Skin epidermis (tissue), 12 donors: ENCODE results near the gene TNXB.
"Not testable (repeated sequence)": the region's sequence is repeated elsewhere in the genome, so short reads cannot be mapped to it uniquely, and the experiment has no call there.

ENCODE experiments used
- H3K27ac ChIP-seq, 21 experiments: fragments of 200-600 bp; sonication (generic) in 11 of 21; one replicate each; pipeline ENCODE4 v1.5.0; 2020; ENCODE audit warnings: mild to moderate bottlenecking in 3 of 21, inconsistent platforms in 2 of 21, moderate library complexity in 2 of 21
- H3K4me3 ChIP-seq, 7 experiments: fragments of 200-600 bp; sonication (generic) in 2 of 7; one replicate each; pipeline ENCODE4 v1.5.0; 2020; ENCODE audit warnings: inconsistent platforms in 2 of 7, mild to moderate bottlenecking in 2 of 7, moderate library complexity in 1 of 7

TNXB gene

DNA sequence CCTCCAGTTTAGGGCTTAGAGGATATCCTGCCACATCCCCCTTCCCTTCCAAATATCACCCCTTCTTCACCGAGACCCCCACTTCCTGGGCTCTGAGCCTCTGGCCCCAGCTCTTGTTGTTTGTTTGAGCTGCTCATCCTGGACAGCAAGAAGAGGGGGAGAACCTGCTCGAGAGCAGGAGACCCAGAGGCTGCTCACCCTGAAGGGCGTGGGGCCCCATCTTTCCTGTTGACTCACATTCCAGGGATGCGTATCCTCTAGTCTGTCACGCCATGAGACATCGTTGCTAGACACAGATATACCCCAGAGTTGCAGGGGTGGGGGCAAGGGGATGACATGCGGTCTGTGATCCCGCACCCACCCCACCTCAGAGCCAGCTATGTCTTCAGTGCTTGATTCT lies 5.7 kb upstream of the TNXB start:
- H3K4me3 ChIP-seq = no peak overlapping the region
- H3K27ac ChIP-seq = peak overlapping the region in 10 of 21 experiments; percentile 4 to 87 (median 43)

DNA sequence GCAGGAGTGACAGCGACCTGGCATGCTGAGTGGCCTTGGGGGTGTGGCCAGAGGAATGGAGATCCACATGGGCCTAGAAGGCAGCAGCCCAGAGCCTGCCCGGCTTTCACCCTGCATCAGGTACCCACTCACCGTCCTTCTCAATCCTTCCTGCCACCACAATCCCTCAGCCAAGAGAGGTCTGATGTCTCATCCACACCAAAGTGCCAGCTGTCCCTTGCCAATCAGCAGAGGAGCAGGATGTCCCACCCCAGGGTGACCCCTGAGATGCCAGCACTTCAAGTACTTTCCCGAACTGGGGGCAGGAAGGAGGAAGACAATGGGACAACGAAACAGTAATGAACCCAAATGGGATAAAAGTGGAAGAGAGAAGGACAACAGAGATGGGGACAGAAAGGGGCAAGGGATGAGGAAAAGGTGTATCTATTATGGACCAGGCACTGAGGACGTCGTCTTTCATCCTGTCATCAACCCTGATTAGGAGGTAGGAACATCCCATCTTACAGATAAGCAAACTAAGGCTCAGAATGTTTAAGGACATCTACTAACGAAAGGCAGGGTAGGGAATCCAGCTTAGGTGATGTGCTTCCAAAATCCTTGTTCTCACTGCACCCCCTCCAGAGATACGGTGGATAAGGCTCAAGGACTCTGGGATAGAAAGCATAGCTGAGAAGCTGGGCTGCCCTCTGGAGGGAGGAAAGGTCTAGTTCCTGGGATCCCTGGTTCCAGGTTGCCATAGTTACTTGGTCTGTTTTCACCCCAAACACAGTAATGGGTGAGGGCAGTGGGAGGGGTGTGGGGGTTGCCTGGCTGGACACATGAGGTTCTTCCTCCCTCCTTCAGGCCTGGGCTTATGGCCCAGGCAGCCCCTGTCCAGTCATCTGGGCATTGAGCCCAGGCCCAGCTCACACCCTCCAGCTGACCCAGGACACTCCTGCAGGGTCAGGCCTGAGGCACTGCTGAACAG lies 4.5 kb upstream of the TNXB start:
- Histone ChIP-seq H3K4me3 (no peak overlapping the region), H3K27ac (peak overlapping the region in 17 of 21 experiments; percentile 11 to 87 (median 50))

DNA sequence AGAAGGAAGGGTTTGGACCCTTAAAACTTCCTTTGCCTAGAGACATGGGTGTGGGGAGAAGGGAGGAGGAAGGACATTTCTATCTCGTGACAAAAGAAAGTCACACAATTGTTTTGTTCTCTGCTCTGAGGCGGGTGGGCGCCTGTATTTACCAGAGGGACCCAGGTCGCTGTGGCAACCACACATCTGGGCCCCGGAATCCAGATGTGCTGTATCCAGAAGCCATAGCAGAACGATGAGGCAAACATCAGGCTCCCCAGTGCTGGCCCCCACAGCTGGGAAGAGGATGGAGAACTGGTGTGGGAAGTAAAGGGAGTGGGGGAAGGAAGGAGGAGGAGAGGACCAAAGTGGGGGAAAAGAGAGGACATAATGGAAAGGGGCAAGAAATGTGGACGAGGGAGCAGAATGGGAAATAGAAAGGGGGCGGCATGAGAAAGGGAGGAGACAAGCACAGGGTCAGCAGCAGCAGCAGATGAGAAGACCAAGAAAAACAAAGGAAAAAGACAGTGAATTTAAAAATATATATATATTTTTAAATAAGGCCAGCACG lies 3.4 kb upstream of the TNXB start:
- H3K4me3 ChIP-seq = no peak overlapping the region
- H3K27ac ChIP-seq = peak overlapping the region in 13 of 21 experiments; percentile 31 to 87 (median 62)

DNA sequence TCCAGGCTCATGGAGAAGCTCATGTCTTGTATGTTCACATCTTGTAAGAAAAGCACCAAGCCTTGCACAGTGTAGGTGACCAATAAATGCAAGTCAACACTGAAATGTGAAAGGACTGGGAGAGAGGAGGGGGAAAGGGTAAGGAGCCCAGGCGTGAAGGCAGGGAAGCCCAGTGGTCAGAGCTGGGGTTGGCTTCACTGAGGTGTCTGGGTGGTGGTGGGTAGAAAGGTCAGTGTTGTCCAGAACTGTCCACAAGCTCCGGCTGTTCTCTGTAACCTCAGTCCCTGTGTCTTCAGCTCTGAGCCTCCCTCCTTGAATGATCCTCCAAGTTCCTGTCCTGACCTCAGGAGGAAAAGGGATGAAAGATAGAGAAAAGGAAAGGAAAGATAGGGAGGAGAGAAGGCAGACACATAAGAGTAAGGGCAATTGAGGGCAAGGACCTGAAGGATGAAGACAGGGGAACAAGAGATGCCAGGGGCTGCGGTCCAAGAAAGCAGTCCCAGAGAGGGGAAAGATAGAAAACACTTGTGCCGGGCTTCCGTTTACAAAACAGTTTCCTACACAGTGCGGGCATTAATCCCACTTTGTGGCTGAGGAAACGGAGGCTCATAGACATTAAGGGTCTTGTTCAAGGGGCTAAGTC lies 2.4 kb upstream of the TNXB start:
- Histone ChIP-seq H3K4me3 (no peak overlapping the region), H3K27ac (peak overlapping the region in 12 of 21 experiments; percentile 31 to 87 (median 62))

DNA sequence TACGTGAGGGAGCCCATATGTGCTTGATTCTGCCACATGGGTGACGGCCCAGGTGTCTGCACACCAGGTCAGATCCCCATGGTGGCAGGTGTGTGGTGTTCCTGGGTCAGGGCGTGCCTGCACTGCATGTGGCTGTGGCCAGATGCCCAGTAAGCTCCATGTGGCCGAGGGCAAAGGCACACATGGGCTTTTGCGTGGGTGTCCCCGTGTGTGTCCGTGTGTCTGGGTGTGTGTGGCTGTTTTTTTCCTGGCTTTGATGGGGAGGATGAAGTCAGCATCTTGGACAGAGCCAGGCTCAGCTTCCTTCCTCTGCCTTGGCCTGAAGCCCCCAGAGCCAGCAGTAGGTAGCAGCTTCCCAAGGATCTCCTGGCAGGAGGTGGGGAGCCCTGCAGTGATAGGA lies 1.5 kb upstream of the TNXB start:
- no peak overlapping the region for H3K4me3 ChIP-seq
- peak overlapping the region in 8 of 21 experiments; percentile 32 to 87 (median 62) for H3K27ac ChIP-seq

DNA sequence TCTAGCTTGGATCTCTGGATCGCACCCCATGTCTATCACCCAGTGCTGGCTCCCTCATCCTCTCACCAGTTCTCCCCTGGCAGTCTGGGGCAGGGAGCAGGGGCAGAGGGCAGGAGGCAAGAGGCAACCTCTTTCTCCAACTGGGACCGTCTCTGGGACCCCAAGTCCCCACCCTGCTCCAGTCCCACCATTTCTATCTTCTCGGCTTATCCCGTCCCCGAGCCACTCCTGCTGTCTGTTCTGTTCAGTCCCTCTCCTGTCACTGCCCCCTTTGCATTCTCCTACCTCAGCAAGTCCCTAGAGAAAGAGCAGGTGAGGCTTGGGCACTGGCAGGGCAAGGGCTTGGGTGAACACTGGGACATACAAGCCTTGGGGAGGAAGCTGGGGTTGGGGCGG lies 625 bp upstream of the TNXB start:
- Histone ChIP-seq H3K27ac (peak overlapping the region in 10 of 21 experiments; percentile 25 to 87 (median 56)), H3K4me3 (peak overlapping the region in 1 of 7 experiments; percentile 5)

DNA sequence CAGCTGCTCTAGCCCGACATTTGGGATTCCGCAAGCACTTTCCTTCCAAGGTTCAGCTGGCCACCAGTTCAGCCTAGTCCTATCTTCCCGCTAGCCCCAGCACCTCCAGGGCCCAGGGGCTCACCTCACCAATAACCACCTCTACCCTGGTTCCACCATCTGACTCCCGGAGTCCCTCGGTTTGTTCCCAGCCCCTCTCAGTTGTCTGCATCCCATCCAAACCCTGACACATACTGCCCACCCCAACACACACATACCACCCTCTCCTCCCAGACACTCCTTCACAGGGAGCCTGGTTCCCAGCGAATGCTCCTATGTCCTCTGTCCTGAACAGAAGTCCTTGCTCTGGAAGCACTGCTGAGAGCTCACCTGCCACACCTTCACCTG lies 418 bp downstream of the TNXB start:
- H3K4me3 ChIP-seq = peak overlapping the region in 6 of 7 experiments; percentile 9 to 41 (median 24)

DNA sequence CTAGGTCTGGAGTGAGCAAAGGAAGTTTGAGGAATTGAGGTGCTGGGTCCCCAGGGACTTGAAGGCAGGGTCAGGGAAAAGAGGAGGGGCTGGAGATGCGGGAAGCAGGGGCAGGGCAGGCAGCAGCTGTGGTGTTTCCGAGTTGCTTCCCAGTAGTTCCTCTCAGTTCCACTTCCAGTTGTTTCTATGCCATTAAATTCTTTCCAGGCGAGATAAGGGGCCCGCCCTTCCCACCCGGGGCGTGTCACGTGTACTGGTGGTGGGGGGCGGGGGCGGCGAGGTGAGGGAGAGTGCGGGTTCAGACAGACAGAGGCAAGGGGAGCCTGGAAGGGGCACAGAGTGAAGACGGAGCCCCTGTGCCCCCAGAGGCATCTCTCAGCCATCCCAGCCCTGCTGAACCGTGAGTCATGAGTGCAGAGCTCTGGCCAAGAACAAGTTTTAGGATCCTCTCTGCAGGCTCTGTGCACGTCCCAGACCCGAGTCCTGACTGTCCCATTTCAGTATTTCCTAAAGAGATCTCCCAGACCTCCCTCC lies 977 bp downstream of the TNXB start:
- H3K27ac ChIP-seq = peak overlapping the region in 15 of 21 experiments; percentile 2 to 87 (median 74)
- peak overlapping the region in 6 of 7 experiments; percentile 9 to 41 (median 24) for H3K4me3 ChIP-seq

More for the DNA sequence above, 418 bp downstream of the TNXB start:
- peak overlapping the region in 15 of 21 experiments; percentile 2 to 87 (median 74) for H3K27ac ChIP-seq

DNA sequence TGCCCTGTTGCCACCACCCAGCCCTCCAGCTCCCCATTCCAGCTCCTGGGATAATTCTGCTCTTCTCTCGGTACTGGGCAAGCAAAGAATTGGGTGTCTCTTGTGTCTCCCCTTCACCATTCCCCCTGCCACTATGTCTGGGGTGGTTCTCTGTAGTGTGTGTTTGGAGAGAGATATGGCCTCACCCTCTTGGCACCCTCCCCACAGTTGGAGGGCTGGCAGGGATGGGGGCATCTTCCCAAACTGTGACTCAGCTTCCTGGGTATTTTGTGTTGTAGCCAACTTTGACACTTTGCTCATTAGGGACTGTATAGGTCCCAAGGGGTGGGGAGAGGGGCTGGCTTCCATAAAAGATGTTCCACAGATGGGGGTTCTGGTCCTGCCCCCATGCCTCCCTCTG lies 1.7 kb downstream of the TNXB start:
- H3K4me3 ChIP-seq = peak overlapping the region in 1 of 7 experiments; percentile 41

DNA sequence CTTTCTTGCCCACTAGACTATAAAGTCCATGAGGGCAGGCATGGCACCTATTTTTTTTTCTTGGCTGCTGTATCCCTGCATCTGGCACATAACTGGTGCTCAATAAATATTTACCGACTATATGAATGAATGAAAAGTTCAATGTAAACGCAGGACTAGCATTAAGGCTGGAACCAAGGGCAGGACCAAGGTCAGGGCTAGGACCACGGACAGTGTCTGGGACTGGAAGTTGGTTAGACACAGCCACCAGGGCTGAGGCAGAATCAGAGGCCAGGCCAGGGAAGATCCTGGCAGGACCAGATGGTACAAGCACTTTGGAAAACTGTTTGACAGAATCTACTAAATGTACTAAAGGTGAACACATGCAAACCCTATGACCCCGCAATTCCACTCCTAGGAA lies 3.7 kb downstream of the TNXB start:
- H3K27ac ChIP-seq = no peak overlapping the region
- H3K4me3 ChIP-seq = no peak overlapping the region

More for the DNA sequence above, 1.7 kb downstream of the TNXB start:
- H3K27ac ChIP-seq = peak overlapping the region in 12 of 21 experiments; percentile 26 to 87 (median 76)

DNA sequence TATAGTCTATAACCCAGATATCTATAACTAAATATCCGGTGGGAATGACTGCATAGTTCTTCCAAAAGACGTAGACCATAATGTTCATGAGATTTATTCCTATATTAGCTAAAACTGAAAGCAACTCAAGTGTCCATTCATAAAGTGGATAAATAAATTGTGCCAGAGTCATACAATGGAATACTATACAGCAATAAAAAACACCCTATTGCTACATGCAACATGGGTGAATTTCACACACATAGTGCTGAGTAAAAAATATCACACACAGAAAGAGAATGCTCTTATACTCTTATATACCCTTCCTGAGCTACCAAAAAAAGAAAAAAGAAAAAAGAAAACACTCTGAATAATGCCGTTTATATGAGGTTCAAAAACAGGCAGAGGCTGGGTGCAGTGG lies 6.9 kb downstream of the TNXB start:
- Histone ChIP-seq H3K27ac (no peak overlapping the region), H3K4me3 (no peak overlapping the region)

DNA sequence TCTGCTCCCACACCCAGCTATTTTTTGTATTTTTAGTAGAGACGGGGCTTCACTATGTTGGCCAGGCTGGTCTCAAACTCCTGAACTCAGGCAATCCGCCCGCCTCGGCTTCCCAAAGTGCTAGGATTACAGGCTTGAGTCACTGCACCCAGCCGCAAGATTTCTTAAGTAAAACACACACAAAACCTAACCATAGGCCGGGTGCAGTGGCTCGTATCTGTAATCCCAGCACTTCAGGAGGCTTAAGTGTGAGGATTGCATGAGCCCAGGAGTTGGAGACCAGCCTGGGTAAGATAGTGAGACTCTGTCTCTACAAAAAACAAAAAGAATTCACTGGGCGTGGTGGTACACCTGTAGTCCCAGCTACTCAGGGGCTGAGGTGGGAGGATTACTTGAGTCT lies 8.9 kb downstream of the TNXB start:
- not testable (repeated sequence) for H3K27ac ChIP-seq, H3K4me3 ChIP-seq

DNA sequence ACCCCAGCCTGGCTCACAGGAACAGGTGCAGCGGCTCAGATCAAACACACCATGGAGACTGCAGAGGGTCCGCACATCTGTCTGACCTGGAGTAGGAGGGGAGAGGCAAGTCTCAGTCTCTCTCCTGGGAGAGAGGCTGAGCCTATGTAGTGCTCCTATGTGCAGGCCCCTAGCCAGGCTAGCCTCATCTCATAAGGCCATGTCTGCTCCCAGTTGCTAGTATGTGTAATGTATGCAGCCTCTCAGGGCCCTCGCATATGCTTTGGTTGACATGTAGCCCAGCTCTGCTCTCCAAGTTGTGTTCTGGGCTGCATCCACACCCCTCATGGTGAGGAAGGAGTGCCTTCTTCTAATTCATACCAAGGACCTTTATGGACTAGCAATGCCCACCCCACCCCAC lies 11.8 kb downstream of the TNXB start:
- Histone ChIP-seq H3K27ac (no peak overlapping the region), H3K4me3 (no peak overlapping the region)

DNA sequence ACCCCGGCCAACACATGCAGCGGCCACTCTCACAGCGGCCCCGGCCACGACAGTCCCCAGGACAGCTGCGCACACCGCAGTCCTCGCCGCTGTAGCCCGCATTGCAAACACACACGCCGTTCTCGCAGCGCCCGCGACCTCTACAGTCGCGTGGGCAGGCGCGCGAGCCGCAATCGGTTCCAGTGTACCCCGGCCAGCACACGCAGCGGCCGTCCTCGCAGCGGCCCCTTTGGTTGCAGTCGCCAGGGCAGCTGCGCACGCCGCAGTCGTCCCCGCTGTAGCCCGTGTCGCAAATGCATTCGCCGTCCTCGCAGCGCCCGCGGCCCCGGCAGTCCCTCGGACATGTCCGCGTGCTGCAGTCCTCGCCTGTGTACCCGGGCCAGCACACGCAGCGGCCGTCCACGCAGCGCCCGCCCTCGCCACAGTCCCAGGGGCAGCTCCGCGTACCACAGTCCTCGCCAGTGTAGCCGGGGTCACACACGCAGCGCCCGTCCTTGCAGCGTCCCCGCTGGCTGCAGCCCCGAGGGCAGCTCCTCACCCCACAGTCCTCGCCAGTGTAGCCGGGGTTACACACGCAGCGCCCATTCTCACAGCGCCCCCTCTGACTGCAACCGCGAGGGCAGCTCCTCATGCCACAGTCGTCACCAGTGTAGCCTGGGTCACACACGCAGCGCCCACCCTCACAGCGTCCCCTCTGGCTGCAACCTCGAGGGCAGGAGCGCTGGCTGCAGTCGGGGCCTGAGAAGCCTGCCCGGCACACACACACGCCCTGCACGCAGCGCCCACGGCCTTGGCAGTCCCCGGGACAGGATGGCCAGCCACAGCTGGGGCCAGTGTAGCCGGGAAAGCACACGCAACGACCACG lies 12.5 kb downstream of the TNXB start:
- peak overlapping the region in 2 of 7 experiments; percentile 3 to 27 for H3K4me3 ChIP-seq
- no peak overlapping the region for H3K27ac ChIP-seq

DNA sequence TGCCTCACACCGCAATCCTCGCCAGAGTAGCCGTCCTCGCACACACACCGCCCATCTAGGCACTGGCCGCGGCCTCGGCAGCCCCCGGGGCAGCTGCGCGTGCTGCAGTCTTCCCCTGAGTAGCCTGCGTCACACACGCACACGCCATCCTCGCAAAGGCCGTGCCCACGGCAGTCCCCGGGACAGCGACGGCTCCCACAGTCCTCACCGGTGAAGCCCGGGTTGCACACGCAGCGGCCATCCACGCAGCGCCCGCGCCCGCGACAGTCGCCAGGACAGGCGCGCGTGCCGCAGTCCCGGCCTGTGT lies 13.1 kb downstream of the TNXB start:
- H3K4me3 ChIP-seq = peak overlapping the region in 2 of 7 experiments; percentile 3 to 27
- no peak overlapping the region for H3K27ac ChIP-seq

DNA sequence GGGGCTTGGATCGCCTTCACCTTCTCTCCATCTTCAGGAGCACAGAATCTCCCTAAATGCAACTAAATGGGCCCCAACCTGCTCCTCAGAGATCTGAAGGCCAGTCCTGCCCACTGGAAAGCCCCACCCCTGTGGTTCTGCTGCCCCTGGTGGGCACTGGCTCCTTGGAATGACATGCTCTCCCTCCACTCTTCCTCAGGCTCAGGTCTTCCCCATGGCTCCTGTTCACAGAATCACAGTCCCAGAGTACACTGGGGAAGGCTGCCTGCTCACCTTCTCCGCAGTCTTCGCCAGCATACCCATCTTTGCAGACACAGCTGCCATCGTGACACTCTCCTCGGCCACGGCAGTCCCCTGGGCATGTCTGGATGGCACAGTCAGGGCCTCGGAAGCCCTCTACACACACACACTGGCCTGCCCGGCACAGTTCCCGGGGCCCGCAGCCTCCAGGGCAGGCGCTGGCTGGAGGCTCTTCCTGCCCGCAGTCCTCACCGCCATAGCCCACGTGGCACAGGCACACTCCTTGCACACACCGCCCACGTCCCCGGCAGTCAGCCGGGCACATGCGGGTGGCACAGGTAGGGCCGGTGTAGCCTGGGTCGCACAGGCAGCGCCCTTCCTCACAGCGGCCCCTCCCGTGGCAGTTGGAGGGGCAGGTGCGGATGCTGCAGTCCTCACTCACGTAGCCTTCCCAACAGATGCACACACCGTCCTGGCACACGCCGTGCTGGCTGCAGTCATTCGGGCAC lies 13.6 kb downstream of the TNXB start:
- peak overlapping the region in 2 of 7 experiments; percentile 3 to 27 for H3K4me3 ChIP-seq
- H3K27ac ChIP-seq = no peak overlapping the region

DNA sequence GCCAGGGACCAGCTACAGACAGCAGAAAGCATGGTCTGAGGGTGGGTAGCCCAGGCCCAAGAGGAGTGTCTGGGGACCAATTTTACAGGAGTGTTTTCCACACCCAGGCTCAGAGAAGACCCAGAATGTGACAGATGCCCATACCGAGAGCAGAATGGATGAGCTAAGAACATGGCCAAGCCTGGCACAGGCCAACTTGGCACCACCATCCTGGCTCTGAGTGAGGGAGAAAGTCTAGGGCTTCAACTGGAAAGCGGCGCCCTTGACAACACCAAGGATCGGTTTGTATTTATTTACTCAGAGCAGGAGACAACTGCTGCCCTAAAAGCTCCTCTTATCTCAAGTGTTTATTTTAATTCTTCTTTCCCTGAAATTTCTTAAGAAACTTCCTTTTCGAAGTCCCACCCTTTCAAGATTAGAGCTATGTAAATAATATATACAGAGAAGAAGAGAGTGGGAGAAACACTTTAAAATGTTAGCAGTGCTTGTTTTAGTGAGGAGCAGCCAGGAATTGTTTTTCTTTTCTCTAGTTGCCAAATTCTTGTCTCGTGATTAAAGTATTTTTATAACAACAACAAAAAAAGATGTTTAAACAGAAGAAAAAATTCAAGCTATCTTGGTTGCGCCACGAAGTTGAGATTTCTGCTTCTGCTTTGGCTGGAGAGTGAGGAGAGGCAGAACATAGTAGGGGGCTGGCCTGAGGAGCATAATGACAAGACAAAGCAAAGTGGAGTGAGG lies 16.2 kb downstream of the TNXB start:
- no peak overlapping the region for H3K4me3 ChIP-seq
- H3K27ac ChIP-seq = peak overlapping the region in 8 of 21 experiments; percentile 1 to 58 (median 39)
